ENCODE data around the gene PRMT9. TPM values are rescaled to one million over a fixed set of nuclear protein-coding genes. Genes with fewer than 3 reads are reported as not detected.

Gene PRMT9
- total RNA-seq, 1 donor from 2014 or later = 57.8 TPM

DNA sequence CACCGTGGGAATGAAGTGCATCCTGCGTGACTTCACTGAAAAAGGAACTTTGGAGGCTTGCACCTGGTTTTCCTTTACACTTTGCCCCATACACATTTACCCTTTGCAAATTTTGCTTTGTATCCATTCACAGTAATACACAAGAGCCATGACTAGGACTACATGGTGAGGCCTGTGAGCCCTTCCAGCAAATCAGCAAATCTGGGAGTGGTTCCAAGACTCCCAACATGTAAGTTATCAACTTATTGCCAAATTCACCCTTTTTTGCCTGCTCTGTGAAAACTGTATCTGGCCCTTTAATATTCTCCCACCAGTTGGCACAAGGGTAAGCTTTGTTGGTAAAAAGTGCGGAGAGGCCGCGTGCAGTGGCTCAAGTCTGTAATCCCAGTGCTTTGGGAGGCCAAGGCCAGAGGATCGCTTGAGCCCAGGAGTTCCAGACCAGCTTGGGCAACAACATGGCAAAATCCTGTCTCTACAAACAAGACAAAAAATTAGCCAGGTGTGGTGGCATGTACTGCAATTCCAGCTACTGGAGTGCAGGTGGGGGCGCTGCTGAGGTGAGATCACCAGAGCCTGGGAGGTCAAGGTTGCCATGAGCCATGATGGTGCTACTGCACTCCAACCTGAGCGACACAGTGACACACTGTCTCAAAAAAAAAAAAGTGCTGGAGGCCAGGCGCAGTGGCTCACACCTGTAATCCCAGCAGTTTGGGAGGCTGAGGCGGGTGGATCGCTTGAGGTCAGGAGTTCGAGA, 5.0 kb downstream of the PRMT9 start:
- DNase-seq (ENCODE audit: low spot score) = no peak

DNA sequence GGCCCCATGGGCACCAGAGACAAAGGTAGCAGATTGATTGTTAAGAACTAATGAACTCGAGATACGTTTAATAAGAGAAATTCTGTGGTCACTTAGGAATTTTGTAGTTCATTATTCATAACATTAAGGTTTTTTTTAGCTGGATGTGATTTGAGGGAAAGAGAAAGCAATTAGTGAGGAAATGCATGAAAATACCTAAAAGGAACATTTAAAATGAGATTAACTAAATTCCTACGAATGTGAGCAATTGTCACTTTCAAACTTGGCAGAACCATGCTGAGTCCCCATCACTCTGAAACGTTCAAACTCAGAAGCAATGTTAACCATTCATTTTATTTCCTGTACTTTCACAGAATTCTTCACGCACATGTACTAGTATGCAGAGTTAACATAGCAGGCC, 5.9 kb downstream of the PRMT9 start:
- DNase-seq (ENCODE audit: low spot score) = no peak

DNA sequence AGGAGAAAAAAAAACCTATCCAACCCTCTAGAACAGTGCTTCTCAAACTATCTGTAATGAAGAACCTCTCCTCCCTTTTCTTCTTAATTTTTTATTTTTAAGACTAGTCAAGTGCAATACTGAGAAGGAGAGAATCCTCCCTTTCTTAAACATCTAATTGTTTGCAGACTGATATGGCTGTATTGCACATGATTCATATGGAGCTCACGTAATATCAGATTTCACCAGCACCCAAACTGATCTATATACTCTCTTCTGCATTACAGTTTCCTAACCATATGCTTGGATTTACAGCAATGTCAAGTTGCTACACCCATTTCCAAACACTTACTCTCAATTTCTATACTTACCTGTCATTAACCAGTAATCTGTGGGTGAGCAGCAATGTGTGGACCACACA, 9.5 kb downstream of the PRMT9 start:
- no peak for DNase-seq (ENCODE audit: low spot score)

DNA sequence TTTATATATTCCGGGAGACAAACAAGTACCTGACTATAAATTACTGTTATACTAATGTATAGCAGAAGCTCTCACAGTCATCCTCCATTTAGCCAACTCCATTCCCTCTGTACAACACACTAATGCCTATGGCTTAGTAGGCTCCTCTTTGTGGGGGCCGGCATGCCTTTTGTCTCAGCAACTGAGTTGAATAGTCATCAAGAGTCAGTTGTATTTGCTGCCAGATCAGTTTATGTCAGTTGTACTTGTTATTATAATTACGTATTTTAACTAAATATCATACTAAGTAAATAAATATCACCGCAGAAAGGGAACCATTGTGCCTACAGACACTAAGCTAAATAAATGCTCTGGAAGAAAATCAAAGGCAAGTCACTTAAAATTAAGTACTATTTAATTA, 9.9 kb downstream of the PRMT9 start:
- no peak for DNase-seq (ENCODE audit: low spot score)

DNA sequence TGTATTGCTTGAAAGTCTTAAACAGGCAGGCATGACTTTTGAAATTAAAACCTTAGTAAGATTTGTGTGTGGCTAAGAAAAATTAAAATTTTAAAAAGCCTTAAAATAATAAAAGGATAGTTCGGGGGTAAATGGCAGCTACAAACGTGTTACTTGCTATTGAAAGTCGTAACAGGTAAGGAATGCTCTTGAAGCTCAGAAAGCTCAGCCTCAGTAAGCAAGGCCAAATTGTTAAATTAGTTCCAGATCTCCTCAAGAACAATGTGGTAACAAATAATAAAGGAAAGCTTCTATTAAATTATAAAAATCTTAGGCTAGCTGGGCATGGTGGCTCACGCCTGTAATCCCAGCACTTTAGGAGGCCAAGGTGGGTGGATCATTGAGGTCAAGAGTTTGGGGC, 25.5 kb downstream of the PRMT9 start:
- no peak for DNase-seq (ENCODE audit: low spot score)

DNA sequence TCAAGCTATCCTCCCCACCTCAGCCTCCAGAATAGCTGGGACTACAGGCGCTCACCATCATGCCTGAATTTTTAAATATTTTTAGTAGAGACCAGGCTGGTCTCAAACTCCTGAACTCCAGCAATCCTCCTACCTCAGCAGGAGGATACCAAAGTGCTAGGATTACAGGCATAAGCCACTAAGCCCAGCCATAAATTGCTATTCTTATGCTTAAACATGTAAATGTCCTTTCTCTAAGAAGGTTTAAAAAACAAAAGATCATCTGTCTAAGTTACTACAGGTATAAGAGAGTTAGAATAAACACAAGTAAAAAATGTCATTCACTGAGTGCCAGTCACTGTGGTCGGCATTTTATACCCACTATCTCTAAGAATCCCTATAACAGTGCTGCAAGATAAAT, 28.3 kb downstream of the PRMT9 start:
- DNase-seq (ENCODE audit: low spot score) = no peak

DNA sequence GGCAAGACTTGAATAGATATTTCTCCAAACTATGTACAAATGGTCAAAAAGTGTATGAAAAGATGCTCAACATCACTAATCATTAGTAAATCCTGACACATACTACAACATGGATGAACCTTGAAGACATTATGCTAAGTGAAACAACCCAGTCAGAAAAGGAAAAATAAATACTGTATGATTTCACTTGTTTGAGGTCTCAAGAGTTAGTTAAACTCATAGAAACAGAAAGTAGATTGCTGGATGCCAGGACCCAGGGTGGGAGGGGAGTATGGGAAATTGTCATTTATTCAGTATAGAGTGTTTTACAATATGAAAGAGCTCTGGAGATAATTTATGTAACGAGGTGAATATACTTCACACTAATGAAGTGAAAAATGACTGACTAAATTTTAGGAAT, 32.4 kb downstream of the PRMT9 start:
- DNase-seq (ENCODE audit: low spot score) = no peak

DNA sequence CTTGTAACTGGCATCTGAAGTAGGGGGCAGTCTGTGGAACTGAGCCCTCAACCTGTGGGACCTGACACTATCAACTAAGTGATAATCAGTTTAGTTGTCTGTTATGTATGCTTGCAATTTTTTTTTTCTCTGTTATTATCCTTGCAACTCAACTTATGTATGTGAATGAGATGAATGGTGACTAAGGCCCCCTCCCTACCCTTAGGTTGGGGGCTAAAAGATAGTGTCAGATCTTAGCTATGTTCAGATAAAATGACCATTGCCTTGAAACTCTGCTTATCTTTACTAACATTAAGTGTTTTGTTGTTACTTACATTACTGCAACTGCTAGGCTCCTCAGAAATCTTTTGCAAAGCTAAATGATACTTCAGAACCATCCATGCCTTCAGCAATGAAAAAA, 35.3 kb downstream of the PRMT9 start:
- no peak for DNase-seq (ENCODE audit: low spot score)

DNA sequence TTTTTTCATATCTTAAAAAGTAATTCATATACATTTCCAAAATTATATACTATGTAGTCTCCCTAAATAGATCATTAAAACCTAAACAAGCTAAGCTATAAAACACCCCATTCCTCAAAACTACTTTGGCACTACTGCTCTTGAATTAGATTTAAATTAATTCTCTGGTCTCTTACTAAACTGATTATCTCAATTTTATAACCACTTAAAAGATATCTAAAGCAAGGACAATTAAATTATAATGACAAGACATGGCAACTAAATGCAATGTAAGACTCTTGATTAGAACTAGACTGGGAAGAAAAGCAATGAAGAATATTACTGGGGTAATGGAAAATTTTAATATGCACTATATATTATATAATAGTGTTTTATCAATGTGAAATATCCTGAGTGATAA, 38.9 kb downstream of the PRMT9 start:
- DNase-seq (ENCODE audit: low spot score) = no peak

DNA sequence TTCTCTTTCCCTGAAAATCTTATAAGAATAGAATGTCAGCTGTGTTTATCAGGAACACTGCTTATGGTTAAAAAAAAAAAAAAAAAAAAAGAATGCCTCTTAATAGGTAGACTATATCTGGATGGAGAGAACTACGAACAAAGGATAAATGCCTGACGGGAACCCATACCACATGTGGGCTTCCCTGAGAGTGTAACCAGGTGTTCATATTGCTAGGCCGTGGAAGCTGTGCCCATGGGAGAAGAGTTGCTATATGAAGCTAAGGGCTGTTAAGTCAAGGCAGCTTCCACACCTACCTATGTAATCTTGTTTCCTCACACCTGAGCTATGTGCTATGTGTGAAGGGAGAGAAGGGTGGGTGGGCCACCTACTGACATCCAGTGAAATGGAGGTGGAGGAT, 39.5 kb downstream of the PRMT9 start:
- no peak for DNase-seq (ENCODE audit: low spot score)

DNA sequence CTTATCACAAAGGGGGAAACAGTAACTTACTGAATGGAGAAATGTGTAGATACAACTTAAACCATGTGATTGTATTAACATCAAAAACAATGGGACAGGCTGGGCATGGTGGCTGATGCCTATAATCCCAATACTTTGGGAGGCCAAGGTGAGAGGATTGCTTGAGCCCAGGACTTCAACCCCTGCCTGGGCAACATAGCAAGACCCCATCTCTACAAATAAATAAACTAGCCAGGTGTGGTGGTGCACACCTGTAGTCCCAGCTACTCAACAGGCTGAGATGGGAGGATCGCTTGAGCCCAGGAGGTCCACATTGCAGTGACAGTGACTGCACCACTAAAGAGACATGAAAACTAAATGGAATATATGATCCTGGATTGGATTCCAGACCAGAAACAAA, 40.3 kb downstream of the PRMT9 start:
- no peak for DNase-seq (ENCODE audit: low spot score)

DNA sequence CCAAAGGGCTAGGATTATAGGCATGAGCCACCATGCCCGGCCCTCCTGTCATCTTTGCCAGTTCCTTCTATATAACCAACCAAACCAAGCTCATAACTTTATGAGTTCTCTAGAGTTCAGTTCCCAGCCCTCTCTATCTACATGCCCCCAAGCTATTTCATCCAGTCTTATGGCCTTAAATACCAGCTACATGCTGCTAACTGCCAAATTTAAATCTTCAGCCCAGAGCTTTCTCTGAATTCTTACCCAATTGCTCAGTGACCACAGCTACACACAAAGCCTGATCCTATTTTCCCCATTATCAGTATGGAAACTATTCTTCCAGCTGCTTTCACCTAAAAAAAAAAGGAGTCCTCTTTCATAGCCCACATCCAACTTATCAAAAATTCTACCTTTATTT, 43.6 kb downstream of the PRMT9 start:
- peak; percentile 9 for DNase-seq (ENCODE audit: low spot score)

DNA sequence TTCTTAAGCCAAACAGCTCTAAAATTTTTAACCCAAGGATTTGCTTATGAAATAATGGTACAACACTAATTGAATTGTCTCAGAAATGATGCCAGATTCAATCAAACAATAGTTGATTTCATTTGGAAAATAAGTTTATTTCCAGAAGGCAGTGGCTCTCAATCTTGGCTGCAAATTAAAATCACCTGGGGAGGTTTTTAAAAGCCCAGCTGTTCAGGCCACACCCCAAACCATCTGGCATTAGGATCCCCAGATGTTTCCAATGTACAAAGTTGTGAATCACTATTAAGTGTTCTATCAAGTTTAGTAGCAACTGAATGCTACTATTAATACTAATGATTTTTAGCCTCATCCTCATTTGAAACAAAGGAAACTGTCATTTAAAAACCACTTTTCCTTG, 44.6 kb downstream of the PRMT9 start:
- DNase-seq (ENCODE audit: low spot score) = no peak

DNA sequence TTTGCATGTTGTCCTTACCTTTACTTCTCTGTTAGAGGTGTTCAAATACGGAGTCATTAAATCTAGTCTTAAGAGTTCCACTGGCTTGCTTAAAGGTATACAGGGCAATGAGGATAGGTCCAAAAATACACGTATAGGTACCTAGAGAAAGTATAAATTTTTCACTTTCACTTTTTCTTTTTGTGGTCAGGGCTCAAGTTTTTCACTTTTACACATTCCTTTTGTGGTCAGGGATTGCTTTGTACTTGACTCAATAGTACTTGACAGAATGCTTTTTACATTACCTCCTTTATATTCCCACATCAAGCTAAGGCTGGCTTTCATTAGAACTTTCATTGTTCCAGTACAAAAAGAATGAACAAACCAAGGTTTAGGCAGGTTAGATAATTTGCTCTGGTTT, 45.0 kb downstream of the PRMT9 start:
- DNase-seq (ENCODE audit: low spot score) = no peak

DNA sequence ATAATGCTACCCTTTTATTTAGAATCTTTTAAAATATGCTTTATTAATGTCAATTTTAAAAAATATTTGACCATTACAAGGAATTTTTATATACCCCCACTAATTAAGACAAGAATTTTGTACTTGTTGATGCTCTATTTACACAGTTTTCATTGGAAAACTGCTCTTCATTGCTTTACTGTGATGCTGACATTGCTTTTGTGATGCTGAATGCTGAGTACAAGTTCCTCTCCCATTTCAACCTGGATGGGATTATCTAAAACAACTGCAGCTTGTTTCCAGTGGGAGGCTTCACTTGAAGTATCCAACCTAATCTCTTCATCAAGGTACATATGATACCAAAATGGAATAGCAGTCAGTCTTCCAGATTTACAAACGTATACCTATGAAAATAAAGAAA, 45.6 kb downstream of the PRMT9 start:
- no peak for DNase-seq (ENCODE audit: low spot score)

DNA sequence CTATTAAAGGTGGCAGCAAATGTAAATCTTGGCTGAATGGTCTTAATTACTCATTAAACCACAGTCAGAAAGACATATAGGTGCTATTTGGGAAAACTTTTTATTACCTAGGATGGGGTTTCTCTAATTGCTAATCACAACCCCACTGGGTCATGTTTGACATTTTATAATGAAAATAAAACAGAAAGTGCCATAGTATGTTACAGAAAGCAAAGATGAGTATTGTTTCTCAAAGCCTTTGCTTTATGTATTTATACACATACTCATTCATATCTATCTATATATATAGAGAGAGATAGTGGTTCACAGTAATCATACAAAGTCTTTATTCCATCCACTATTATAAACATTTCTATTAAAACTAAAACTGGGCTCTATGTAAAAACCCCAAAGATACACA, 48.6 kb downstream of the PRMT9 start:
- DNase-seq (ENCODE audit: low spot score) = no peak

DNA sequence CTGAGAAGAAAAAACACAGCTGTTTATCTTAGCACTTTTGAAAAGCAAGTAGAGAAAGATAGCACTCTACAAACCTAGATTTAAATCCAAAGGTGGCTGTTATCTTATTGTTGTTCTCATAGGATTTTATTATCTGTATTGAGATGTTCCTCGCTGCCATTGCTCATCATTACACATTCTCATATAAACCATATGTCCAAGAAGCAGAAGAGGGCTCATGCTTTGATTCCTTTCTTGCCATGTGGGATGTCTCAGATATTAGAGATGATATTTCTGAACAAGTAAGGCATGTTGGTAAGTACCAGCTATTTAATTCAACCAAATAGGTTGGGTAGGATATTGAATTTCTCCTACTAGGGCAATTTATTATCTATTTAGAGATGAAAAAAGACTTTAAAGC, 50.3 kb downstream of the PRMT9 start:
- DNase-seq (ENCODE audit: low spot score) = no peak

DNA sequence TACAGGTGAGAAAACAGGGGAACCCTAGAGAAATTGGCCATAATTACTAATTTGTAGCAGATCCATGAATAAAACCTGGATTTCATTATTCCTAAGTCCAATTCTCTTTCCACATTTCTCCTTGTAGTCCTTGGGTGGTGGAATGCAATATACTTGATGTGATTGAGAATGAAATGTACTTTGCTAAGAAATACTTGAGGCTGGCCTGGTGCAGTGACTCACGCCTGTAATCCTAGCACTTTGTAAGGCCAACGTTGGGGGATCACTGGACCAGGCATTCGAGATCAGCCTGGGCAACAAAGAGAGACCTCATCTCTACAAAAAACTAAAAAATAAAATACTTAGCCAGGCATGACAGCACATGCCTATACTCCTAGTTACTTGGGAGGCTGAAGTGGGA, 50.9 kb downstream of the PRMT9 start:
- DNase-seq (ENCODE audit: low spot score) = no peak

DNA sequence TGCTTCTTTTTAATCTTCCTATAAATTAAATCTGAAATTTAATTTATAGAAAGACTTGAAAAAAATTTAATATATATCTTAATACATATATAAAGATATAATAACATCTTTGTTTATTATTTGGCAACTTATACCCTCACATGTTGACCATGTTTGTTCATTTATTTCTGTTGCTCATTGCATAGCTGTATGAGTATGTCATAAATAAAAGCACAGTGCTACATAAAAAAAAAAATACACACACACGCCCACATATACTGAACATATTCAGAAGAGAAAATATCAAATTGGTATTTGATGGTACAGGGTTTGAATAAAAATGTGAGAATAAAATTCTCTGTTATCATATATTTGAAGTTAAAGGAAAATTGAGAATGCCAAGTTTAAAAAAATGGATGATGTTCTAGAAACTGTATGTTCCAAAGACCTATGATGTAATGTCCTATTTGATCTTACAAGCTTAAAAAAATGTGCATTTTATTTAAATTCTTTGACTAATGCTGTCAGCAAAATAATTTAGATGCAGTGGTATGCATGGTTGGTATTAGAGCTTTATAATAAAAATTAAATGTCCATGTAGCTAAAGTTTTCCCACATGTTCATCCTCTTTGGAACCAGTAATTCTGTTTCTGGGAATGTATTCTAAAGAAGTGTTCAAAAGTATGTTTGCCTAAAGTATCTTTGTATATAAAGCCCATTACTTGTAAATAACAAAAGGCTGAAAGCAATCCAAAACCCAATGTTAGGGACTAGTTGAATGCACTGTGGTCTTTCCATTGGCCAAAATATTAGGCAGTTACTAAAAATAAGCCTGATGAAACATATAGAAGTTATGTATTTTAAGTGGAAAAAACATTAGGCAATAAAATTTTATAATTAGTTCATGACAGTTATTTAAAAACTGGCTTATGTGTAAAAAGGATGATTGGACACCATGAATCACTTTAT, 53.9 kb downstream of the PRMT9 start:
- no peak for DNase-seq (ENCODE audit: low spot score)

DNA sequence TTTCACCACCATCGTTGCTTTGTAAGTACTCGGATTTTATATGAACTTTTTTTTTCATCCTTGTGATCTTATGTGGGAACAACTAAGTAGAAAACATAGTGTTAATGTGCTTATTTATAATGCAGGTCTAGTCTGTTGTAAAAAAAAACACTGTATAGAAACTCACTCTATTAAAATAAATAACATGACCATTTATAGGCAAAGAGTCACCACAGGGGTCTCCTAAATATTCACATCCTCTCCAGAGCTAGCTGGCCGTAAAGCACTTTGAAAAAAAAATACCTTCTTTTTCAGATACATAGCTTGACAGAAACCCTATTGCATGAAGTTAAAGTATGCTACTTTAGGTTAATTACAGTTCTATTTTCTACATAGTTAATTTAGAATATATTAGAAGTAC, 55.5 kb downstream of the PRMT9 start:
- DNase-seq (ENCODE audit: low spot score) = no peak

DNA sequence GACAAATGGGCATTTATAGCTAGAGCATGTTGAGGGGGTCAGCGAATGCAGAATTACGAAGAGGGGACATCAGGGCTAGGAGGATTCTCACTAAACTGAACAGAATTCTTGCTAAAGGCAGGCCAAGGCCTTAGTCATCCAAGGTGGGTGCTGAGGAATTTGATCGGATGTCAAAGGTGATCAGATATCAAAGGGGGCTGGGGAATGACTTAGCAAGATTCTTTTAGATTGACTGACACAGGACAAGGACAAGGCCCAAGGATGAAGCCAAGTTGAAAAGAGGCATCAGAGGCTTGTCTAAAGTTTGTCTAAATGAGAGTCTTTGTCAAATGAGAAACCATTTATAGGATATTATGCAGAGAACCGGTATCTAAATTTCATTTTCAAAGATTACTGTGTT, 57.1 kb downstream of the PRMT9 start:
- DNase-seq (ENCODE audit: low spot score) = no peak

DNA sequence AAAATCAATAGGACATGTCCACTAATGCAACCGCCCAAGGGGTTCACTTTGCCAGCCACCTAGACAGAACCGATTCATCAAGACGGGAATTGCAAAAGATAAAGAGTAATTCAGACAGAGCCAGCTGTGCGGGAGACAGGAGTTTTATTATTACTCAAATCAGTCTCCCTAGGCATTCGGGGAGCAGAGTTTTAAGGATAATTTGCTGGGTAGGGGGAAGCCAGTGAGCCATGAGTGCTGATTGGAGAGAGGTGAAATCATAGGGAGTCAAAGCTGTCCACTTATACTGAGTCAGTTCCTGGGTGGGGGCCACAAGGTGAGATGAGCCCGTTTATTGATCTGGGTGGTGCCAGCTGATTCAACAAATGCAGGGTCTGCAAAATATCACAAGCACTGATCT, 58.2 kb downstream of the PRMT9 start:
- DNase-seq (ENCODE audit: low spot score) = no peak

DNA sequence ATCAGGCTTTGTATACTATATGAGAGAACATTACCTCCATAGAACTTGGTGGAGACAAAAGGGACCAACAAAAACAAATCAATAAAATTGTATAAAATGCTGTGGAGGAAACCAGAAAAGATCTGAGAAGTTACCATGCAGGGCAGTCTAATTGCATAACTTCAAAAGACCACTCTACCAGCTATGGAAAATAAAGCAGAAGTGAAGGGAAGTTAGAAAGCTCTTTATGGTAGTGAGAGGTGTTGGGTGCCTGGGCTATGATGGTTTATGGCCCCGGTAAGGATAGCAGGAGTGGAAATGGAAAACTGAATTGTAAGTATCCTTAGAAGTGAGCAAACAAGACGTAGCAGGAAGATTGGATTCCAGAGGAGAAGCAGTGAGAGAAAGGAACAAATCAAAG, 63.6 kb downstream of the PRMT9 start:
- no peak for DNase-seq (ENCODE audit: low spot score)

Measured in umbilical cord (tissue), 2 donors.